OCI-LY7 (cell line): ENCODE results near the gene ISCU. TPM values are rescaled to one million over a fixed set of nuclear protein-coding genes. Genes with fewer than 3 reads are reported as not detected.
A peak's percentile ranks its signal among the peaks of the same experiment; 100 is the strongest.

Experiments used
- BruUV-seq: library from RNA; stranded (reverse); fragments of 400-500 nt; replicated peaks from 2 replicates; lab custom pipeline; 2021; lab: Mats Ljungman, UMichigan
- CTCF ChIA-PET: fragments of 300-600 bp; sonication (Branson Sonifier 250); formaldehyde crosslinking; loops from one replicate; lab custom pipeline; 2022; ENCODE audit warnings: antibody characterized with exemption; ENCODE audit not compliant: unreplicated experiment; lab: Charles Lee
- POLR2A ChIA-PET: fragments of 300-600 bp; sonication (Branson Sonifier 250); formaldehyde crosslinking; loops from one replicate; lab custom pipeline; 2022; ENCODE audit warnings: antibody characterized with exemption; lab: Charles Lee
- DNase-seq: peaks from one replicate; pipeline ENCODE4 v3.0.0-alpha.2; 2015; ENCODE audit warnings: low spot score
- H2AFZ ChIP-seq: fragments of 200-600 bp; sonication (generic), shearing (Covaris generic); 2 replicates; pipeline ENCODE4 v1.6.1; 2014; ENCODE audit warnings: mild to moderate bottlenecking, antibody characterized with exemption, low read length, moderate library complexity
- H3K27ac ChIP-seq: fragments of 200-600 bp; sonication (generic); 2 replicates; pipeline ENCODE4 v1.5.1; 2014; ENCODE audit warnings: mixed run types, low read depth, mild to moderate bottlenecking, moderate library complexity, low read length, inconsistent platforms; ENCODE audit not compliant: poor library complexity, severe bottlenecking
- H3K36me3 ChIP-seq: fragments of 200-600 bp; sonication (generic); 2 replicates; pipeline ENCODE4 v1.6.1; 2014; ENCODE audit warnings: mild to moderate bottlenecking, antibody characterized with exemption, low read length, moderate library complexity, mixed read lengths; ENCODE audit not compliant: insufficient read depth
- H3K4me1 ChIP-seq: fragments of 200-600 bp; sonication (generic); 2 replicates; pipeline ENCODE4 v1.5.1; 2014; ENCODE audit warnings: mild to moderate bottlenecking, low read length; ENCODE audit not compliant: insufficient read depth, poor library complexity, severe bottlenecking
- H3K4me2 ChIP-seq: fragments of 200-600 bp; sonication (generic); 2 replicates; pipeline ENCODE4 v1.6.1; 2014; ENCODE audit warnings: mild to moderate bottlenecking, low read length
- H3K4me3 ChIP-seq: fragments of 200-600 bp; sonication (generic); 2 replicates; pipeline ENCODE4 v1.5.1; 2014; ENCODE audit warnings: mild to moderate bottlenecking, low read depth, low read length; ENCODE audit not compliant: poor library complexity, severe bottlenecking
- H3K79me2 ChIP-seq: fragments of 200-600 bp; sonication (generic); 2 replicates; pipeline ENCODE4 v1.6.1; 2016; ENCODE audit warnings: low read depth, mild to moderate bottlenecking, low read length, moderate library complexity, mixed read lengths; ENCODE audit not compliant: insufficient read depth
- H3K9me2 ChIP-seq: fragments of 200-600 bp; sonication (generic); 2 replicates; pipeline ENCODE4 v1.6.1; 2016; ENCODE audit warnings: mild to moderate bottlenecking, low read length, mixed read lengths; ENCODE audit not compliant: insufficient read depth
- H3K9me3 ChIP-seq: fragments of 200-600 bp; sonication (generic); 2 replicates; pipeline ENCODE4 v1.6.1; 2014; ENCODE audit warnings: mild to moderate bottlenecking, mixed run types, low read length, mixed read lengths
- H4K20me1 ChIP-seq: fragments of 200-600 bp; sonication (generic); 2 replicates; pipeline ENCODE4 v1.6.1; 2014; ENCODE audit warnings: mild to moderate bottlenecking, antibody characterized with exemption, low read length, moderate library complexity, mixed read lengths; ENCODE audit not compliant: insufficient read depth
- CTCF ChIP-seq: fragments of 200-600 bp; sonication (generic); conservative IDR thresholded peaks from 2 replicates; pipeline ENCODE4 v1.5.1; 2014; ENCODE audit warnings: mild to moderate bottlenecking, antibody characterized with exemption, low read length, moderate library complexity, mixed read lengths
- EZH2phosphoT487 ChIP-seq: fragments of 200-600 bp; sonication (generic); IDR thresholded peaks from 2 replicates; pipeline ENCODE4 v1.6.1; 2018; ENCODE audit warnings: low read depth, borderline replicate concordance, mild to moderate bottlenecking, mixed run types, antibody characterized with exemption, low read length, moderate library complexity, mixed read lengths
- intact Hi-C: fragments of 100-400 bp; cut with micrococcal nuclease; formaldehyde crosslinking; loops from one replicate; pipeline ENCODE4 v1.10.0; 2022; ENCODE audit not compliant: unreplicated experiment
- total RNA-seq, 2 experiments: library from RNA; depleted of rRNA in 1 of 2; stranded (reverse); fragments of >200 nt in 1 of 2; shearing (Covaris generic) in 1 of 2; gene quantifications; 2 replicates each; pipeline ENCODE4 v1.2.3, GENCODE V29; 2014 to 2022

ISCU gene
- total RNA-seq, 2 experiments from 2014 or later, result 123 to 146 TPM

- no peaks in the 10 kb centered on the region for H3K9me2 ChIP-seq
- peak overlapping the region; percentile 93 for H3K27ac ChIP-seq
- H2AFZ ChIP-seq, result no peak overlapping the region
- TSS peak; percentile 66 for BruUV-seq
- peaks cover 59% of the 10 kb centered on the region for H3K4me1 ChIP-seq
- H3K9me3 ChIP-seq, result no peaks in the 10 kb centered on the region
- CTCF ChIA-PET, result interaction anchor here (1.0 kb wide), 1 partner anchor 55 kb away, joined by 4 read pairs; no protein-coding TSS in a partner anchor
- H3K4me3 ChIP-seq, result peak overlapping the region; percentile 79
- peaks cover 5% of the 10 kb centered on the region; the same call in 1 of the 2 replicates for H4K20me1 ChIP-seq
- intact Hi-C loops, result loop anchor here (1.0 to 5.0 kb wide), 9 partner anchors 55 to 530 kb away; partner anchors contain the start of genes ALKBH2, CORO1C and SSH1
- POLR2A ChIA-PET, result interaction anchor here (1.2 to 15.0 kb wide), 4 partner anchors 22 to 100 kb away, joined by 3 to 309 read pairs (median 8); partner anchors contain the start of gene SELPLG
- peaks cover 52% of the 10 kb centered on the region for H3K36me3 ChIP-seq
- no peak for TF ChIP-seq EZH2phosphoT487
- peak; percentile 96 for TF ChIP-seq CTCF
- H3K4me2 ChIP-seq, result peak overlapping the region; percentile 83
- peak; percentile 93 for DNase-seq
- peaks cover 60% of the 10 kb centered on the region for H3K79me2 ChIP-seq
Measured at GRCh38 chr12:108563136-108563803, 874 bp downstream of the ISCU start.

GRCh38 chr12:108563804-108564151 lies 1.4 kb downstream of the ISCU start:
- peak; percentile 67; the same call in 1 of the 2 replicates for TF ChIP-seq CTCF
- no peak for TF ChIP-seq EZH2phosphoT487
- POLR2A ChIA-PET, result interaction anchor here (1.1 to 15.0 kb wide), 4 partner anchors 54 to 167 kb away, joined by 3 to 309 read pairs (median 8); partner anchors contain the start of gene SELPLG
- no peaks in the 10 kb centered on the region for H3K9me3 ChIP-seq
- CTCF ChIA-PET, result interaction anchor here (0.6 to 1.0 kb wide), 2 partner anchors 54 to 1608 kb away, joined by 3 to 4 read pairs; partner anchors contain the start of gene TMEM263
- intact Hi-C loops, result loop anchor here (1.0 to 5.0 kb wide), 9 partner anchors 55 to 529 kb away; partner anchors contain the start of genes ALKBH2, CORO1C and SSH1
- no peak for DNase-seq
- H3K4me1 ChIP-seq, result peaks cover 60% of the 10 kb centered on the region
- peak overlapping the region; percentile 83 for H3K4me2 ChIP-seq
- peaks cover 55% of the 10 kb centered on the region for H3K79me2 ChIP-seq
- peaks cover 5% of the 10 kb centered on the region; the same call in 1 of the 2 replicates for H4K20me1 ChIP-seq
- peaks cover 50% of the 10 kb centered on the region for H3K36me3 ChIP-seq
- H3K4me3 ChIP-seq, result peak overlapping the region; percentile 79
- no TSS peak for BruUV-seq
- no peaks in the 10 kb centered on the region for H3K9me2 ChIP-seq
- H3K27ac ChIP-seq, result peak overlapping the region; percentile 93
- no peak overlapping the region for H2AFZ ChIP-seq
